A549 (cell line): ENCODE data around the gene HDAC7. TPM values are rescaled to one million over a fixed set of nuclear protein-coding genes. Genes with fewer than 3 reads are reported as not detected.
A peak's percentile ranks its signal among the peaks of the same experiment; 100 is the strongest.

Experiments used
- ATAC-seq, 2 experiments: fragments of 200-7000 bp in 1 of 2; fragments of >200 bp in 1 of 2; cut with Nextera tagmentation in 1 of 2; cut with Tn5 transposase in 1 of 2; 3 replicates each; pipeline versions ENCODE4 v1.8.0 to v1.9.1; 2018 to 2020; ENCODE audit warnings: mild to moderate bottlenecking in 1 of 2, moderate library complexity in 1 of 2
- CTCF ChIA-PET: fragments of 300-600 bp; sonication (Branson Sonifier 250); formaldehyde crosslinking; extraction: SDS; loops from one replicate; lab custom pipeline; 2021; ENCODE audit warnings: antibody characterized with exemption, inconsistent platforms; lab: Yijun Ruan, JAX
- POLR2A ChIA-PET: fragments of 350-600 bp; formaldehyde crosslinking; extraction: SDS; loops from one replicate; lab custom pipeline; 2021; ENCODE audit warnings: antibody characterized with exemption, inconsistent platforms; lab: Yijun Ruan, JAX
- DNase-seq, 2 experiments: peaks; one replicate each; pipeline versions ENCODE4 v3.0.0 to v3.0.0-alpha.2; 2011 to 2016; ENCODE audit warnings: low read depth in 1 of 2, low spot score in 1 of 2
- FAIRE-seq: peaks from 2 replicates; lab custom pipeline; 2011; peaks lifted over from hg19 to GRCh38; lab: Jason Lieb, UNC
- H3K27ac ChIP-seq, 2 experiments: fragments of >200 bp; sonication (Bioruptor Twin); formaldehyde crosslinking; 3 replicates each; pipeline ENCODE4 v1.5.1; 2016 to 2017
- H3K4me1 ChIP-seq: fragments of >200 bp; sonication (Bioruptor Twin); formaldehyde crosslinking; 3 replicates; pipeline ENCODE4 v1.6.1; 2016
- H3K4me2 ChIP-seq: fragments of >200 bp; sonication (Bioruptor Twin); formaldehyde crosslinking; 3 replicates; pipeline ENCODE4 v1.6.1; 2016
- H3K4me3 ChIP-seq: fragments of >200 bp; sonication (Bioruptor Twin); formaldehyde crosslinking; 3 replicates; pipeline ENCODE4 v1.5.1; 2016
- H3K9me3 ChIP-seq: fragments of >200 bp; sonication (Bioruptor Twin); formaldehyde crosslinking; 3 replicates; pipeline ENCODE4 v1.6.1; 2016
- BHLHE40 ChIP-seq: IDR thresholded peaks from 2 replicates; pipeline ENCODE4 v1.6.1; 2012; ENCODE audit warnings: low read depth, low read length, inconsistent platforms
- CBX2 ChIP-seq: fragments of 200-600 bp; sonication (generic); IDR thresholded peaks from 2 replicates; pipeline ENCODE4 v1.6.1; 2016; ENCODE audit warnings: low read depth, mild to moderate bottlenecking, borderline replicate concordance
- CEBPB ChIP-seq, 2 experiments: fragments of >200 bp in 1 of 2; sonication (Bioruptor Twin) in 1 of 2; formaldehyde crosslinking in 1 of 2; IDR thresholded peaks; 2 replicates each; pipeline ENCODE4 v1.6.1; 2012 to 2016
- CHD2 ChIP-seq: fragments of 150-350 bp; IDR thresholded peaks from 2 replicates; pipeline ENCODE4 v1.6.1; 2014; ENCODE audit warnings: low read length; ENCODE audit not compliant: partially characterized antibody
- E2F6 ChIP-seq: IDR thresholded peaks from 2 replicates; pipeline ENCODE4 v1.6.1; 2012; ENCODE audit warnings: low read depth, borderline replicate concordance
- EHF ChIP-seq: fragments of 250-450 bp; sonication (Bioruptor Pico); IDR thresholded peaks from 2 replicates; pipeline ENCODE4 v1.5.0; 2020; ENCODE audit warnings: mild to moderate bottlenecking
- ELK1 ChIP-seq: fragments of 150-350 bp; IDR thresholded peaks from 2 replicates; pipeline ENCODE4 v1.6.1; 2014; ENCODE audit warnings: low read depth, mild to moderate bottlenecking, low read length
- EP300 ChIP-seq, 2 experiments: fragments of >200 bp; sonication (Bioruptor Twin); formaldehyde crosslinking; IDR thresholded peaks; 2 replicates in 1 of 2; 3 replicates in 1 of 2; pipeline ENCODE4 v1.6.1; 2016 to 2017
- ESRRA ChIP-seq: fragments of 150-350 bp; IDR thresholded peaks from 2 replicates; pipeline ENCODE4 v1.6.1; 2014; ENCODE audit warnings: mild to moderate bottlenecking, low read length, borderline replicate concordance
- FOXS1 ChIP-seq: fragments of 250-450 bp; sonication (Bioruptor Pico); IDR thresholded peaks from 2 replicates; pipeline ENCODE4 v1.5.0; 2020; ENCODE audit warnings: mild to moderate bottlenecking, moderate library complexity
- GATA3 ChIP-seq: IDR thresholded peaks from 2 replicates; pipeline ENCODE4 v1.6.1; 2012; ENCODE audit warnings: borderline replicate concordance
- HES2 ChIP-seq: fragments of >200 bp; sonication (Bioruptor Twin); formaldehyde crosslinking; IDR thresholded peaks from 2 replicates; pipeline ENCODE4 v1.6.1; 2016
- HEYL ChIP-seq: fragments of 250-450 bp; sonication (Bioruptor Pico); IDR thresholded peaks from 2 replicates; pipeline ENCODE4 v1.8.0; 2021; ENCODE audit warnings: mild to moderate bottlenecking, moderate library complexity
- HOXA7 ChIP-seq: fragments of 250-450 bp; sonication (Bioruptor Pico); IDR thresholded peaks from 2 replicates; pipeline ENCODE4 v1.5.0; 2020; ENCODE audit warnings: mild to moderate bottlenecking, moderate library complexity
- HOXB13 ChIP-seq: fragments of 250-450 bp; sonication (Bioruptor Pico); IDR thresholded peaks from 2 replicates; pipeline ENCODE4 v1.5.0; 2020; ENCODE audit warnings: low read depth, mild to moderate bottlenecking, moderate library complexity
- JUN ChIP-seq, 2 experiments: fragments of >200 bp; sonication (Bioruptor Twin); formaldehyde crosslinking; IDR thresholded peaks; 2 replicates in 1 of 2; 3 replicates in 1 of 2; pipeline ENCODE4 v1.6.1; 2016 to 2017
- JUNB ChIP-seq: fragments of >200 bp; sonication (Bioruptor Twin); formaldehyde crosslinking; IDR thresholded peaks from 2 replicates; pipeline ENCODE4 v1.6.1; 2016
- MAZ ChIP-seq: fragments of 150-350 bp; IDR thresholded peaks from 2 replicates; pipeline ENCODE4 v1.6.1; 2014; ENCODE audit warnings: antibody characterized with exemption, low read depth, low read length, borderline replicate concordance
- MYC ChIP-seq: IDR thresholded peaks from 2 replicates; pipeline ENCODE4 v1.6.1; 2012; ENCODE audit warnings: mild to moderate bottlenecking, inconsistent platforms, low read length, improper control_type of control experiment, borderline replicate concordance
- NR3C1 ChIP-seq: fragments of >200 bp; sonication (Bioruptor Twin); formaldehyde crosslinking; IDR thresholded peaks from 3 replicates; pipeline ENCODE4 v1.6.1; 2017
- PBX3 ChIP-seq: IDR thresholded peaks from 2 replicates; pipeline ENCODE4 v1.6.1; 2012
- RARB ChIP-seq: fragments of 250-450 bp; sonication (Bioruptor Pico); IDR thresholded peaks from 2 replicates; pipeline ENCODE4 v1.8.0; 2021; ENCODE audit warnings: mild to moderate bottlenecking, moderate library complexity
- RCOR1 ChIP-seq: fragments of 150-350 bp; IDR thresholded peaks from 2 replicates; pipeline ENCODE4 v1.6.1; 2014; ENCODE audit warnings: antibody characterized with exemption, low read length, low read depth
- RFX5 ChIP-seq: fragments of 450-650 bp; IDR thresholded peaks from 2 replicates; pipeline ENCODE4 v1.7.1; 2014; ENCODE audit warnings: antibody characterized with exemption, mild to moderate bottlenecking, moderate library complexity
- RNF2 ChIP-seq: fragments of 200-600 bp; sonication (generic); IDR thresholded peaks from 2 replicates; pipeline ENCODE4 v1.6.1; 2016; ENCODE audit warnings: low read depth, mild to moderate bottlenecking, antibody characterized with exemption, moderate library complexity, borderline replicate concordance
- SREBF2 ChIP-seq: fragments of 450-650 bp; IDR thresholded peaks from 2 replicates; pipeline ENCODE4 v1.6.1; 2014; ENCODE audit warnings: mild to moderate bottlenecking, moderate library complexity
- TP53 ChIP-seq: fragments of 250-450 bp; sonication (Bioruptor Pico); IDR thresholded peaks from 2 replicates; pipeline ENCODE4 v1.5.0; 2021; ENCODE audit warnings: mild to moderate bottlenecking, moderate library complexity
- USF2 ChIP-seq: fragments of 450-650 bp; IDR thresholded peaks from 2 replicates; pipeline ENCODE4 v1.6.1; 2014; ENCODE audit warnings: antibody characterized with exemption
- ZFP36 ChIP-seq: fragments of 450-650 bp; IDR thresholded peaks from 2 replicates; pipeline ENCODE4 v1.6.1; 2014; ENCODE audit warnings: borderline replicate concordance; ENCODE audit not compliant: partially characterized antibody
- ZNF302 ChIP-seq: fragments of 250-450 bp; sonication (Bioruptor Pico); IDR thresholded peaks from 2 replicates; pipeline ENCODE4 v1.9.0; 2021; ENCODE audit warnings: inconsistent platforms, mild to moderate bottlenecking, moderate library complexity
- WGBS: methylation state at CpG from one replicate; pipeline ENCODE4 v1.1.6; 2017; ENCODE audit errors: missing lambda C conversion rate; 5-methylcytosine and 5-hydroxymethylcytosine counted together
- polyA plus RNA-seq, 4 experiments: library from polyadenylated mRNA; depleted of rRNA in 3 of 4; stranded (reverse); fragments of >200 nt; fragmentation: RNase III in 1 of 4; extraction: RNeasy Plus Mini Kit Qiagen cat#74134 plus additional on column Dnase treatment in 1 of 4; gene quantifications; 2 replicates in 3 of 4; 3 replicates in 1 of 4; pipeline ENCODE4 v1.2.3, GENCODE V29; 2011 to 2017

Gene HDAC7
- polyA plus RNA-seq, 2 of the 4 experiments (the other 2 are of a cell fraction) = 17.2 to 36.0 TPM

- DNase-seq = no peak
- CTCF ChIA-PET = interaction anchor here (0.8 to 59.0 kb wide), 3 partner anchors 16 to 81 kb away, joined by 3 to 1532 read pairs (median 17); no protein-coding TSS in a partner anchor
Observed at GRCh38 chr12:47822863-47823262, 3.2 kb upstream of the HDAC7 start.

GRCh38 chr12:47822401-47822800 lies 2.7 kb upstream of the HDAC7 start:
- TF ChIP-seq CHD2 (no peak), FOXS1 (CRISPR knock-in tag) (no peak), RNF2 (no peak), ELK1 (no peak), EP300 (IDR thresholded peaks at IDR 0.05) (no peak), JUN (IDR thresholded peaks at IDR 0.05) (no peak), GATA3 (no peak), USF2 (no peak), SREBF2 (no peak), E2F6 (no peak), CBX2 (no peak), BHLHE40 (no peak), HOXB13 (CRISPR knock-in tag) (no peak), ESRRA (no peak), HOXA7 (CRISPR knock-in tag) (no peak), EHF (CRISPR knock-in tag) (no peak), ZFP36 (no peak), RCOR1 (no peak)
- ChIA-PET POLR2A (no interaction called here), CTCF (interaction anchor here (0.8 to 59.0 kb wide), 5 partner anchors 10 to 80 kb away, joined by 3 to 1532 read pairs (median 15); no protein-coding TSS in a partner anchor)
- peaks cover 66% of the 10 kb centered on the region for H3K4me1 ChIP-seq
- H3K4me2 ChIP-seq = no peak overlapping the region; the same call in 2 of the 3 replicates
- ATAC-seq (no peak), FAIRE-seq (no peak), DNase-seq (no peak)
- peak overlapping the region; percentile 96 to 100; a peak in 5 of 6 replicates for H3K27ac ChIP-seq
- H3K4me3 ChIP-seq = no peak overlapping the region
- no peaks in the 10 kb centered on the region for H3K9me3 ChIP-seq
- WGBS = 88% methylated on average over 2 of the region's 2 CpGs

More at GRCh38 chr12:47822863-47823262, 3.2 kb upstream of the HDAC7 start:
- POLR2A ChIA-PET = no interaction called here
- peaks cover 61% of the 10 kb centered on the region for H3K4me1 ChIP-seq
- no peak overlapping the region for H3K4me3 ChIP-seq
- H3K9me3 ChIP-seq = no peaks in the 10 kb centered on the region
- no peak overlapping the region; the same call in 2 of the 3 replicates for H3K4me2 ChIP-seq
- 90% methylated on average over 3 of the region's 3 CpGs for WGBS
- TF ChIP-seq MAZ = no peak
- H3K27ac ChIP-seq = peak overlapping the region; percentile 96 to 100; a peak in 4 of 6 replicates
- ATAC-seq (no peak), FAIRE-seq (no peak)

- no peak for DNase-seq
- no peak for ATAC-seq
- CTCF ChIA-PET = interaction anchor here (0.7 to 59.0 kb wide), 11 partner anchors 18 to 131 kb away, joined by 3 to 1532 read pairs (median 5); partner anchors contain the start of gene SLC48A1
- Histone ChIP-seq H3K4me3 (peak overlapping the region; percentile 89; the same call in 2 of the 3 replicates), H3K4me2 (peak overlapping the region; percentile 95), H3K27ac (peak overlapping the region; percentile 96 to 100), H3K4me1 (peaks cover 72% of the 10 kb centered on the region), H3K9me3 (no peaks in the 10 kb centered on the region)
- POLR2A ChIA-PET = interaction anchor here (1.0 to 3.5 kb wide), 6 partner anchors 8 to 83 kb away, joined by 3 to 28 read pairs (median 6); partner anchors contain the start of gene VDR
- 97% methylated on average over 4 of the region's 4 CpGs for WGBS
- FAIRE-seq = no peak
- no peak for TF ChIP-seq HEYL (CRISPR knock-in tag)
- no peak for TF ChIP-seq RNF2
- no peak for TF ChIP-seq CEBPB (IDR thresholded peaks at IDR 0.05)
- no peak for TF ChIP-seq CBX2
- no peak for TF ChIP-seq PBX3
- no peak for TF ChIP-seq MYC
- TF ChIP-seq HES2 = no peak
- TF ChIP-seq TP53 = no peak
- TF ChIP-seq RARB = no peak
- no peak for TF ChIP-seq RFX5
- no peak for TF ChIP-seq ZNF302
- no peak for TF ChIP-seq NR3C1
- TF ChIP-seq JUNB = no peak
Observed at GRCh38 chr12:47821346-47821706, 1.6 kb upstream of the HDAC7 start.
